GM12875 (cell line): ENCODE results near the gene DCDC2C.

Experiments
- H3K4me3 ChIP-seq: one replicate; pipeline ENCODE4 v1.5.1; 2011; ENCODE audit warnings: low read depth, low read length, control low read depth
- CTCF ChIP-seq: IDR thresholded peaks from 2 replicates; pipeline ENCODE4 v1.5.1; 2011; ENCODE audit warnings: low read depth, mild to moderate bottlenecking, control low read depth, inconsistent platforms, low read length, moderate library complexity, borderline replicate concordance; ENCODE audit not compliant: insufficient read depth

DCDC2C gene

DNA sequence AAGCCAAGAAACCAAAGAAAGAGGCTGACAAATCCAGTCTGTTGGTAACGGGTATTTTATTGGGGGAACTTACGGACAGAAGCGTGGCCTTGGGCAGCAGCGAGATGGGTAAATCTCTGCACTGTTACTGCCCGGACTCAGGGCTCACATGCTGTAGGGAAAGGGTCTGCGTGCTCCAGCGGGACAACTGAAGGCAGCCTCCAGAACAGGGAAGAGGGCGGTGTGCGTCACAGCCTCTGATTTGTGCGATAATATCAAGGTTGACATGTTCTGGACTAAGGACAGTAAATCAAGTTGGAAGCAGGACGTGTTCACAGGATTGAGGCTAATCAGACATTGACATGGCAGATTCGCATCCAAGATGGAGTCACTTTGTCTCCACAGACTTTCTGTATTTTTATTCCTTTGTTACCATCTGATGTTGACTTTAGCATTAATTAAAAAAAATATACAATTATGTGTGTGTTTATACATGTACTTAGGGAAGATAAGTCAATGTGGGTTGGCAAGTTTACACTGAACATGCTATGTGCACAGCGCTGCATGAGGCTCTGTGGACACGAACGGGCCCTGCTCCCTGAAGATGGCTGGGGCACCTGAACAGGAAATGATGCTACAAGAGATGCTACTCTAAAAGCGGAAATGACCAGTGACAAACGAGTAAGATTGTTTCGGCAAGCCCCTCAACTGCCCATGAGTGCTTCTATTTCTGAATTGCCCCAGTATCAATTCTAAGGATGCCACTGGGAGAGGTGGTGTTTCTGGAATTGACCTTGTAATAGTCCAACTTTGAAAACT is 22.6 kb upstream of the DCDC2C start:
- TF ChIP-seq CTCF: no peak
- H3K4me3 ChIP-seq: no peak overlapping the region

GRCh38 chr2:3681625-3682024 is 21.8 kb upstream of the DCDC2C start:
- H3K4me3 ChIP-seq: no peak overlapping the region
- no peak for TF ChIP-seq CTCF

DNA sequence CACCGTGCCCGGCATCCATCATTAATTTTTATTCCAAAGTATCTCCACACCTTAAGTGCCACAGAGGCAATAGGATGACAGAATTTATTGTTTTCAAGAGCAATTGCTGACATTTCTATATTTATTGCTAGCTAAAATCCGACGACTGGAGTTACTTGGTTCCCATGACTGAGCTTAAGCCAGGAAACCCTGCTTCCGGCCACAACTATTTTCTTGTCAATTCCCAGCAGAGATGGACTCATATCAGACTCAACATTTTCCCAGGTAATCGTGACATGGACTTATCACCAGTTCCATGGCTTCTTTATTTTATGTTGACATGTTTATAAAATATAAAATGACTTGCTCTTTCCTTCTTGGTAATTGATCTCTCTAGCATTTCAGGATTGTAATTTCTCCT is 20.6 kb upstream of the DCDC2C start:
- TF ChIP-seq CTCF: no peak
- no peak overlapping the region for H3K4me3 ChIP-seq

DNA sequence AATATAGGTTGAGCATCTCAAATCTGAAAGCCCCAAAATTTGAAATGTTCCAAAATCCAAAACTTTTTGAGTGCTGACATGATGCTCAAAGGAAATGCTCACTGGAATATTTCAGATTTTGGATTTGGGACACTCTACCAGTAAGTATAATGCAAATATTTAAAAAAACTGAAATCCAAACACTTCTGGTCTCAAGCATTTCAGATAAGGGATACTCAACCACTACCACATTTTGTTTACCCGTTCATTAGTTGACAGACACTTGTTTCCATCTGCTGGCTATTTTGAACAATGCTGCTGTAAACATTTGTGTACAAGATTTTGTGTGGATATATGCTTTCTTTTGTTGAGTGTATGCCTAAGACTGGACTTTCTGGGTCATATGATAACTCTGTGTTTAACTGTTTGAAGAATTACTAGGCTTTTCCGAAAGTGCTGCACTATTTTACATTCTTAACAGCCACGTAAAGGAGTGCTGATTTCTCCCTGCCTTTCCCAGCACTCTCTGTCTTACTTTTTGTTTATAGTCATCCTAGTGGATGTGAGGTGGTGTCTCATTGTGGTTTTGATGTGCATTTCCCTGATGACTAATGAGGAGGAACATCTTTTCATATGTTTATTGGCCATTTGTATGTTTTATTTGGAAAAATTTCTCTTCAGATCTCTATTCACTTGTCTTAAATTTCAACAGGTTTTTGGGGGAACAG is 19.5 kb upstream of the DCDC2C start:
- TF ChIP-seq CTCF: no peak
- H3K4me3 ChIP-seq: no peak overlapping the region

DNA sequence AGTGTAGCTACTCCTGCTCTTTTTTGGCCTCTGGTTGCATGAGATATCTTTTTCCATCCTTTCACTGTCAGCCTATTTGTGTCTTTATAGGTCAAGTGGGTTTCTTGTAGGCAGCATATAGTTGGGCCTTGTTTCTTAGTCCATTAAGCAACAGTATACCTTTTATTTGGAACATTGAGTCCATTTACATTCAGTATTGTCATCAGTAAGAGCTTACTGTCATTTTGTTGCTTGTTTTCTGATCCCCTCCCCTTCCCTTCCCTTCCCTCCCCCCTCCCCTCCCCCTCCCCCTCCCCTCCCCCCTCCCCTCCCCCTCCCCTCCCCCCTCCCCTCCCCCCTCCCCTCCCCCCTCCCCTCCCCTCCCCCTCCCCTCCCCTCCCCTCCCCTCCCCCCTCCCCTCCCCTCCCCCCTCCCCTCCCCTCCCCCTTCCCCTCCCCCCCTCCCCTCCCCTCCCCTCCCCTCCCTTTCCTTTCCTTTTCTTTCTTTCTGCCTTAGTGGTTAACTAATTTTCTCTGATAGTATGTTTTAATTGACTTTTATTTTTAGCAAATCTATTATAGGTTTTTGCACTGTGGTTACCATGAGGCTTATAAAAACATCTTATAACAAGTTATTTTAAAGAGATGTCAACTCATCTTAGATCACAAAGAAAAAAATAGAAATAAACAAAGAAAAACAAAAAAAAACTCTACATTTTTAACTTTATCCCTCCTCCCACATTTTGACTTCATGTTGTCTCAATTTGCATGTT is 13.2 kb upstream of the DCDC2C start:
- no peak for TF ChIP-seq CTCF
- no peak overlapping the region for H3K4me3 ChIP-seq

- TF ChIP-seq CTCF: peak; percentile 14; the same call in 1 of the 2 replicates
- no peak overlapping the region for H3K4me3 ChIP-seq
These were observed 11.0 kb upstream of the DCDC2C start for GRCh38 chr2:3692375-3692774.
